HG02970 (cell line): ENCODE results near the gene GCH1.
"Not testable (repeated sequence)": the region's sequence is repeated elsewhere in the genome, so short reads cannot be mapped to it uniquely, and the experiment has no call there.

Experiments used
- ATAC-seq: cut with Tn5 transposase; IDR thresholded peaks from one replicate; pipeline ENCODE4 v1.9.1; 2021; ENCODE audit warnings: mild to moderate bottlenecking, moderate library complexity, moderate number of reproducible peaks; ENCODE audit not compliant: unreplicated experiment, low FRiP score

The GCH1 gene

GRCh38 chr14:54875648-54876047 lies 27.0 kb downstream of the GCH1 start:
- ATAC-seq: not testable (repeated sequence)

- ATAC-seq: not testable (repeated sequence)
Measured at GRCh38 chr14:54870154-54871090, 32.2 kb downstream of the GCH1 start.

DNA sequence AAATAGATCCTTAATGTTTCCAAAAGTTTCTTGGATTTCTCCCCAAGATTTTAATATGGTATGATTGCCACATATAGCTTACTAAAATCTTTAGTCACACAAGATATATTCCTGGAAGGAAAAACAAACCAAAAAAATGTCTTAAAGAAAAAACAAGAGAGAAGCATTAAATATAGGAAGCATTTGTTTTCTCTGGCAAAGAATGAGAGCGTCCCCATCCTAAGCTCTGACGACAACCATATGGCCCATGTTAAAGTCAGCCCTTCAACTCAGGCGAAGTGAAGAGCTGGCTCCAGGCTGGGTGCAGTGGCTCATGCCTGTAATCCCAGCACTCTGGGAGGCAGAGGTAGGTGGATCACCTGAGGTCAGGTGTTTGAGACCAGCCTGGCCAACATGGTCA lies 35.6 kb downstream of the GCH1 start:
- ATAC-seq: no peak

DNA sequence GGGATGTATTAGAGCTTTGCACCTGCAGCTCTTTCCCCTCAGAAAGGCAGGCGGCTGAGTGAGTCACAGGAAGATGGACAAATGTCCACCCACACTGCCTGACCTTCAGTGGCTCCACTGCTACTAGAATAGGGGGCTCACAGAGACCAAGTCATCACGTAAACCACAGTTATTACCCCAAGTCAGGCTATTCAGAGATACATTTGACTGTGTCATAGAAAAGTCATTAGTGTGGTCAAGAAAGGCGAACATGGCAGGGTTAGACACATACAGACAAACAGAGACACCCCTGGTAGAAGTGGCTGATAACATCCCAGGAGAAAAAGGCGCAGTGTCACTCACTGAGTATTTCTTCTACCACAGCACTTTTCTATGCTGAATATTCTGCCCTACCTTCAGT lies 36.0 kb downstream of the GCH1 start:
- ATAC-seq: no peak

DNA sequence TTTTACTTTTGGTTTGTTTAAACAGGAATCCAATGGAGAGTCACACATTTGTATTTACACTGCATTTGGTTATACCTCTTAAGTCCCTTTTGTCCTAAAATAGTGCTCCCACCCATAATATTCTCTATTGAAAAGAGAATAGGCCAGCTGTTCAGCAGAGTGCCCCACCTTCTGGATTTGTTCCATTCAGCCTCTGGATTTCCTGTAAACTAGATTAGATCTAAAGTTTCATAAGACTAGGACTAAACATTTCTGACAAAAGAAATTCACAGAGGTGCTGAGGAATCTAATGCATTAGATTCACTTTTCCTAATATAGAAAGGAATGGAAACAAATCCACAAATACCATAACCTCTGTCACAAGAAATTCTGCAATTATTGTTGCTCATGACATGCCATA lies 38.1 kb downstream of the GCH1 start:
- ATAC-seq: no peak

DNA sequence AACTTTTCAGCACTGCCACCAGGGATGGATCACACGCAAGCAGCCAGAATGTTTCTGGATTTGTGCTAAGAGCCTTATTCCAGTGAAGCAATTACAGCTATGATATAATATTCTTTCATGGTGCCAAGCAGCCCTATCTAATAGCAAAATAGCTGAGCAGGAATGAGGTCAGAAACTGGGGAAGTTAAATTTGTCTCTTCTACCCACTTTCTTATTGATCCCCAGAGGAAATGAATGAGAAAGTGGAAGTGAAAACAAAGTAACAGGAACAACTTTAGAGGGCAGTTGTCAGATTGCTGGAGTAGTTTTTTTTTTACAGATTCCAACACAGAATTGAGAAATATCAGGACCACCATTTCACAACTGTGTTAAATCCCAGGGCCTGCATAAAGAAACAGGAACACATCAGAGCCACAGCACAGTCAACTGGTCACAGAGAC lies 44.8 kb downstream of the GCH1 start:
- no peak for ATAC-seq

DNA sequence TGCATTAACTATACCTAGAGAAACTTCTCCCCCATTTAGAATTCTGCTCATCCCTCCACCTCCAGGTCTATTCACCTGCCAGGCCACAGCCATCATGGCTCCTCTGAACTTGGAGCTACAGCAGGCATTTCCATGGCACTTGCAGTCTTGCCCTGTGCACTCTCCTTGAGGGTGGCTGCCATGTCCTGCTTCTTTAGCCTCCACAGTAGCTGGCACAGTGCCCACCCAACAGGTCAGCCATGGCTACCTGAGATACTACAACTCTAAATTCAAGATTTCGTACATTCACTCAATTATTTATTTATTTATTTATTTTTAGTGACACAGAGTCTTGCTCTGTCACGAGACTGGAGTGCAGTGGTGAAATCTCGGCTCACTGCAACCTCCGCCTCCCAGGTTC lies 46.5 kb downstream of the GCH1 start:
- no peak for ATAC-seq

DNA sequence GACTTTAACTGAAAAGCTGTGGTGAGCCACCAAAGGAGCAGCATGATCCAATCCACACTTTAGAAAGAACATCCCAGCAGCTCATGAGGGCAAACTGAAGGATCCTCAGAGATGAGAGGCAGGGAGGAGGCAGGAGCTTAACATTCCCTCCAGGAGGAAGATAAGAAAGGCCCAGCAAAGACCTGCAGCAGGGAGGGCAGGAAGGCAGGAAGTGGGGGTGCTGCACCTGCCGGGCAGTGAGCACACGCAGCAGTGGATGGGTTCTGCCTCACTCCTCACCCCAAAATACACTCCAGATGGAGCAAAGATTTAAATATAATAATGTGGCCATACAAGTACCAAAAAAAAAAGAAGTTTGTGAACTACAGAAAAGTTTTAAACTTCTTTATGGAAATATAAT lies 48.4 kb downstream of the GCH1 start:
- ATAC-seq: no peak

GRCh38 chr14:54853339-54853738 lies 49.3 kb downstream of the GCH1 start:
- no peak for ATAC-seq

DNA sequence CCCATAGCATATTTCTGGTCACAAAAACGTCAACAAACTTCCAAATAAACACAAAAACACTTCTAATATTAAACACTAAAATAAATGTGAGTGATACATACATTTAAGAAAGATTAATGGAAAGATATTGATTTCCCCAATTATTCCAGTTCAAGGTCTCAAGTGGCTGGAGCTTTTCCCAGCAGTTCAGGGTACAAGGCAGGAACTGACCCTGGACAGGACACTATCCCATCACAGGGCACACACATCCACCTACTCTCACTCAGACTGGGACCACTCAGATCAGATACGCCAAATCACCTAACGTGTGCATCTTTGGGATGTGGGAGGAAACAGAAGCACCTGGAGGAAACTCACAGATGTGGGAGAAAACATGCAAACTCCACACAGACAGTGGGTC lies 50.4 kb downstream of the GCH1 start:
- no peak for ATAC-seq

DNA sequence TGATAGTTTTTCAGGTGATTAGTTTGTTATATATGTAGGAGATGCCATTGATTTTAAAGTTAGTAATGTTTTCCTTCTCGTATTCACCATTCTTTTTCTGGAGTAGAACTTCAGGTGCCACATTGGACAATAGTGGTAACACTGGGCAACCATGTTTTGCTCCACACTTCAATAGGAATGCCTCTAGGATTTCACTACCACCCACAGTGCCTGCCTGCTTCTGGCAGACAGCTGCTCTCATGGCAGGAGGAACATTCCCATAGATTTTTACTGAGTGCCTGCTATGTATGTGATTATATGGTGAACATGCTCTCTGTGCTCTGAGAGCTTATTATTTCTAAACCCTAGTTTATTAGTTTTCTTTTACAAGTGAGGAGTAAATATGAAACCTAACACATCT lies 53.7 kb downstream of the GCH1 start:
- no peak for ATAC-seq

GRCh38 chr14:54845641-54846040 lies 57.0 kb downstream of the GCH1 start:
- no peak for ATAC-seq

- no peak for ATAC-seq
Measured at GRCh38 chr14:54844479-54844878, 58.1 kb downstream of the GCH1 start.

- no peak for ATAC-seq
Measured at GRCh38 chr14:54840798-54841197, 61.8 kb downstream of the GCH1 start.

DNA sequence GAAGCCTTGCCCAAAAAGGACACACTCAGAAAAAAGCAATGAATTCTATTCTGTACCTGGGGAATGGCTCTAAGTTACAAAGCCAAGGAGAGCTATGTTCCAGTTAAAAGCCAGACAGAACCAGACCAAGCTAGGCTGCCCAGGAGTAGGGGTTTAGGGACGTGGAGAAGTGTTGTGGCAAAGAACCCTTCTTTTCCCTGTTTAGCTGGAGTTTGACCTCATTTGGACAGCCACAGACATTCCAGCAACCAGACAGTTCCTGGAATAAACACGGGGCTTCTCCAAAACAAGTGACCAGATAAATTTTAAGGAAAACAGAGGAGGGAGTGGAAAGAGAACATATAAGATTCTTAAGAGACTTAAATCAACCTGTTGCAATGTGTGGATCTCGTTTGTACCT lies 62.3 kb downstream of the GCH1 start:
- no peak for ATAC-seq

DNA sequence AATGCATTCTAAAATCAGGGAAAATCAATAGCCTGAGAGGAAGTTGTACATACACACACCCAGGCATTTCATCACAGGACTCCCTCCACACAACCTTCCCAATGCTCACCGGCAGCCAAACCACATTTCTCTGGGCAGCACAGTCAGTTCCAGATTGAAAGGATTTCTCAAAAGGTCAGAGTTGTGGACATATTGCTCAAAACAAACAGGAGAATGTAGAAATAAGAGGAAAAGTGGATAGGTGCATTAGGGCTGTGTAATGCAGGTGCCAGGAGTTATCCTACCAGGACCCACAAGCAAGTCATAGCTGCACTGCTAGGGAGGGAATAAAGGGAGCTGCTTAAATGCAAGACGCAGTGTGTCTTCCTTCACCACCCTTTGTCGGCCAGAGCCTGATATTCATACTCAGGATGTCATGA lies 62.9 kb downstream of the GCH1 start:
- no peak for ATAC-seq

GRCh38 chr14:54838931-54839512 lies 63.6 kb downstream of the GCH1 start:
- ATAC-seq: no peak

GRCh38 chr14:54837508-54838149 lies 65.0 kb downstream of the GCH1 start:
- ATAC-seq: no peak

DNA sequence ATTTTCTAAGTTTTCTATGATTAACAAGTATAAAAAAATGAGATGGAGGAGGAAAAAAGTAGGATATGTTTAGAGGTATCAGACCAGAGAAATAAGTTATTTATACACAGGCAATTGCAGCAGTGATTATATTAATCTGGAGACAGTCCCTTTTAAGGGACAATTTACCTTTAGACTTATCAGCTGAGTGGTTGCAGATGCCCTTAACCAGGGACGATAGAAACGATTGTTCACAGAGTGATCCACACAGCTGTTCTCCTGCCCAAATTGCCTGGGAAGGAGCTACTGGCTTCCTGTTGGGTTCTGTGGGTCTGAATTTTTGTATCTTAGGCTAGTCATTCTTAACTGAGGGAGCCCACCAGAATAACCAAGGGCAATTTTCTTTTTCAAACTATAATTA lies 66.4 kb downstream of the GCH1 start:
- no peak for ATAC-seq

- no peak for ATAC-seq
Measured at GRCh38 chr14:54834727-54835126, 67.9 kb downstream of the GCH1 start.

- ATAC-seq: no peak
Measured at GRCh38 chr14:54834081-54834480, 68.5 kb downstream of the GCH1 start.
